Psoas muscle (tissue), 8 donors: Measurements from ENCODE around the gene RASGEF1C. TPM values are rescaled to one million over a fixed set of nuclear protein-coding genes. Genes with fewer than 3 reads are reported as not detected.

Experiments used
- ATAC-seq, 4 donors: fragments of 200-7000 bp; cut with Tn5 transposase; one replicate each; pipeline ENCODE4 v1.9.1; 2020; ENCODE audit warnings: moderate library complexity in 3 of 4, mild to moderate bottlenecking in 2 of 4
- DNase-seq, 2 donors: peaks; one replicate each; pipeline ENCODE4 v3.0.0-alpha.2; 2020
- H3K27ac ChIP-seq: fragments of 200-600 bp; one replicate; pipeline ENCODE4 v1.8.0; 2022
- H3K27me3 ChIP-seq, 3 donors: fragments of 200-600 bp in 1 of 3; one replicate each; pipeline versions ENCODE4 v1.6.1 to v1.8.0; 2013 to 2022; ENCODE audit warnings: low read length in 2 of 3, mild to moderate bottlenecking in 2 of 3, moderate library complexity in 1 of 3; ENCODE audit not compliant: insufficient read depth in 3 of 3
- H3K36me3 ChIP-seq, 2 donors: fragments of 200-600 bp in 1 of 2; one replicate each; pipeline versions ENCODE4 v1.6.1 to v1.8.0; 2013 to 2022; ENCODE audit warnings: low read depth in 1 of 2, mild to moderate bottlenecking in 1 of 2, moderate library complexity in 1 of 2; ENCODE audit not compliant: insufficient read depth in 1 of 2
- H3K4me1 ChIP-seq: fragments of 200-600 bp; one replicate; pipeline ENCODE4 v1.8.0; 2022
- H3K4me3 ChIP-seq: fragments of 200-600 bp; one replicate; pipeline ENCODE4 v1.8.0; 2022; ENCODE audit warnings: mild to moderate bottlenecking
- H3K9me3 ChIP-seq: fragments of 200-600 bp; one replicate; pipeline ENCODE4 v1.8.0; 2022
- CTCF ChIP-seq: fragments of 200-600 bp; IDR thresholded peaks from one replicate; pipeline ENCODE4 v1.8.0; 2022; ENCODE audit warnings: antibody characterized with exemption
- WGBS, 3 donors: extraction: QIAGEN DNeasy Blood & Tissue Kit; methylation state at CpG; one replicate each; pipeline versions ENCODE4 v1.1.6 to v1.1.7; 2013; 5-methylcytosine and 5-hydroxymethylcytosine counted together
- intact Hi-C, 2 donors: fragments of 100-400 bp; cut with DNase I; formaldehyde crosslinking; loops; one replicate each; pipeline versions ENCODE4 v1.11.0 to v1.14.2; 2022
- polyA plus RNA-seq, 3 donors: library from polyadenylated mRNA; stranded (reverse); fragments of 200-250 nt; gene quantifications; one replicate each; pipeline ENCODE4 v1.2.3, GENCODE V29; 2013
- total RNA-seq, 4 donors: library from RNA; stranded (reverse); fragmentation: NEBNext Ultra II Directional in 2 of 4; extraction: Animal tissue kit (Norgen Biotek cat#: 25700) in 2 of 4; gene quantifications; one replicate each; pipeline versions ENCODE4 v1.2.1 to v1.2.4, GENCODE V29; 2021 to 2023
- donor health status: healthy with polysubstance abuse.
- donor health status: DM: no; HTN: no; CAD: no; lungs with moderate emphysema.
- donor health status: Bipolar disorder and iron deficiency.
- donor health status: healthy.
- donor health status: DM: yes; HTN: yes; CAD: no.
- donor health status: DM: no; HTN: no; CAD: no.
- donor health status: DM: no; HTN: no; CAD: no.
- donor health status: DM: yes; HTN: yes; CAD: no.

RASGEF1C gene
- total and polyA plus RNA-seq, 7 donors: 0.03 to 0.05 (median 0.04) TPM; not detected in 4

DNA sequence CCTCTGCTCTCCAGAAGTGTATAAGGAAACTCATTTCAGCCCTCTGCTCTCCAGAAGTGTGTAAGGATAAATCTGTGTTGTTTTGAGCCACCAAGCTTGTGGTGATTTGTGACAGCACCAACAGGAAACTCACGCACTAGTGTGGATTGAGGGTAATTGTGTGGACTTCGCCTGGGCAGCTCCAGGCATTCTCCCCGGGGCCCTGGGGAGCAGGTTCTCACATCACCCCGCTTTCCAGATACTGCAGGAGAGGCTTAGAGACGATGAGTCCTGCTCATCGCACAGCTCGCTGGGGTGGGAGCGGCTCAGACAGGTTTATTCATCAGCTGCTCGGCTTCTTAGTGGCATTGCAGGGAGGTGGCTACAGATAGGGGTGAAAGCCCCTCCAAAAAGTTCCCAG lies 99.1 kb downstream of the RASGEF1C start:
- Histone ChIP-seq H3K27me3 (peaks cover 0 to 10% (median 0%) of the 10 kb centered on the region in 3 donors), H3K36me3 (no peaks in the 10 kb centered on the region), H3K9me3 (peaks cover 20% of the 10 kb centered on the region), H3K4me3 (no peak overlapping the region), H3K4me1 (no peaks in the 10 kb centered on the region), H3K27ac (no peak overlapping the region)
- WGBS, 3 donors: 68 to 75% (median 74%) methylated on average over 9 of the region's 9 CpGs
- no peak for TF ChIP-seq CTCF
- DNase-seq: no peak
- intact Hi-C loops: no loop called here
- ATAC-seq: no peak

- H3K27ac ChIP-seq: no peak overlapping the region
- 95 to 100% (median 95%) methylated on average over 1 of the region's 1 CpG for whole genome bisulfite sequencing, 3 donors
- intact Hi-C loops: no loop called here
These were observed 102.0 kb downstream of the RASGEF1C start for GRCh38 chr5:180107005-180107404.

DNA sequence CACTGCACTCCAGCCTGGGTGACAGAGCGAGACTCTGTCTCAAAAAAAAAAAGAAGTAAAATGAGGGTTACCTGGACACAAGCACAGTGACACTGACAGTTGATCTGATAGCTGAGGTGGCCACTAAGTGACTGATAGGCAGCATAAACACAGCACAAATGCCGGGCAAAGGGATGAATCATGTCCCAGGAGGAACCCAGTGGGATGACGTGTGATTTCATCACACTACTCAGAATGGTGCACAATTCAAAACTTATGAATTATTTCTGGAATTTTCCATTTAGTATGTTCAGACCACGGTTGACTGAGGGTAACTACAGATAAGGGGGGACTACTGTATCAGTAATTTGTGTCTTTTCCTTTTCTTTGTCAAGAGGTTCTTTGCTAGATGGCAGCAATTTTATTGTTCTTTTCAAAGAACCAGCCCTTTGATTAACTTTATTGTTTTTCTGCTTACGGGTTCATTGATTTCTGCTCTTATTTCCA lies 103.1 kb downstream of the RASGEF1C start:
- H3K4me1 ChIP-seq: no peaks in the 10 kb centered on the region
- no peak for ATAC-seq
- TF ChIP-seq CTCF: no peak
- no peak for DNase-seq
- H3K9me3 ChIP-seq: peaks cover 20% of the 10 kb centered on the region
- H3K27me3 ChIP-seq: peaks cover 0 to 17% (median 0%) of the 10 kb centered on the region in 3 donors
- 79 to 85% (median 84%) methylated on average over 5 of the region's 5 CpGs for WGBS, 3 donors
- intact Hi-C loops: no loop called here
- no peaks in the 10 kb centered on the region for H3K36me3 ChIP-seq
- H3K4me3 ChIP-seq: no peak overlapping the region
- no peak overlapping the region for H3K27ac ChIP-seq

More at GRCh38 chr5:180107005-180107404, 102.0 kb downstream of the RASGEF1C start:
- TF ChIP-seq CTCF: no peak
- no peaks in the 10 kb centered on the region for H3K4me1 ChIP-seq
- DNase-seq (no peak), ATAC-seq (no peak)
- H3K36me3 ChIP-seq: no peaks in the 10 kb centered on the region
- peaks cover 0 to 17% (median 0%) of the 10 kb centered on the region in 3 donors for H3K27me3 ChIP-seq
- no peak overlapping the region for H3K4me3 ChIP-seq
- peaks cover 20% of the 10 kb centered on the region for H3K9me3 ChIP-seq

- ATAC-seq: no peak
These were observed 104.9 kb downstream of the RASGEF1C start for GRCh38 chr5:180104168-180104530.

More at GRCh38 chr5:180104168-180104530, 104.9 kb downstream of the RASGEF1C start:
- H3K27me3 ChIP-seq: peaks cover 0 to 17% (median 0%) of the 10 kb centered on the region in 3 donors
- H3K4me3 ChIP-seq: no peak overlapping the region
- H3K4me1 ChIP-seq: no peaks in the 10 kb centered on the region
- 35 to 53% (median 41%) methylated on average over 3 of the region's 3 CpGs for WGBS, 3 donors
- DNase-seq: no peak
- TF ChIP-seq CTCF: no peak
- no peaks in the 10 kb centered on the region for H3K36me3 ChIP-seq
- intact Hi-C loops: no loop called here
- no peak overlapping the region for H3K27ac ChIP-seq
- peaks cover 20% of the 10 kb centered on the region for H3K9me3 ChIP-seq
